SU-DHL-6 (cell line): ENCODE measurements around the gene CRYBA4.

Experiments used
- CTCF ChIP-seq: fragments of 200-600 bp; sonication (generic); IDR thresholded peaks from one replicate; pipeline ENCODE4 v1.5.1; 2017; ENCODE audit warnings: antibody characterized with exemption, mild to moderate bottlenecking, low read length, moderate library complexity; ENCODE audit not compliant: insufficient read depth, poor library complexity, severe bottlenecking
- EZH2phosphoT487 ChIP-seq: fragments of 200-600 bp; sonication (generic), shearing (Covaris generic); conservative IDR thresholded peaks from 2 replicates; pipeline ENCODE4 v1.6.1; 2018; ENCODE audit warnings: mild to moderate bottlenecking, antibody characterized with exemption, low read length, moderate library complexity, mixed read lengths

DNA sequence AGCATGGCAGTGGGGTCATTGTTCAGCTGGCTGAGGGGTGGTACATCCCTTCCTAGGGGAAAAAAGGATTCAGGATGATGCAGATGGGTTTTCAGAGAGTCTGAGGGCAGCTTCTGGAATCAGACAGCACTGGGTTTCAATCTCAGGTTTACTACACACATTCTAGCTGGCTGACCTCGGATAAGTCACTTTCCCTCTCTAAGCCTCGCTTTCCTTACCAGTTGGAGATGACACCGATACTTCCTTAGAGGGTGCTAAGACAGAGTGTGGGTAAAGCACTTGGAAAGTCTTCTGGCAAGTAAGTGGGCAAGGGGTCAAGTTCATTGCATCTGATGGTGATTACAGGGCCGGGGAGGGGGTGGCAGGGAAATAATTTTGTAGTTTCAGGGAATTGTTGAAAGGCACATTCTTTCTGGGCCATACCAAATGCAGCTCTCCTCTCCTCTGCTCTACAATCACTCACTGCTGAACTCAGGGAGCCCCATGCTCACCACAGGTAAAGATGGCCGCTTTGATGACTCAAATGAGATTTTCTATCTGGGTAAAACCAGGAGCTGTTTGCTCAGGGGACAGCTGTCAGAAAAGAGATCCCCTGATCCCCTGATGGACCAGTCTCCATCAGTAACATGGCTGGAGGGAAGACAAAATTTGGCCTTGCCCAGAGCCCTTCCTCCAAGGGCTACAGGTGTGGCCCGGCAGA, 29.1 kb downstream of the CRYBA4 start:
- no peak for TF ChIP-seq CTCF
- no peak for TF ChIP-seq EZH2phosphoT487
